Nephron (organoid): ENCODE measurements around the gene GALNT13.

Source experiments
- H3K27ac Mint-ChIP-seq, 3 experiments: 2 replicates each; pipeline ENCODE4 v1.8.0; 2020; ENCODE audit warnings: mixed read lengths in 3 of 3, mild to moderate bottlenecking in 2 of 3, moderate library complexity in 1 of 3
- H3K27me3 Mint-ChIP-seq: 2 replicates; pipeline ENCODE4 v1.8.0; 2021; ENCODE audit warnings: low read depth, mild to moderate bottlenecking, moderate library complexity, mixed read lengths
- H3K36me3 Mint-ChIP-seq: 2 replicates; pipeline ENCODE4 v1.8.0; 2020; ENCODE audit warnings: low read depth, mixed read lengths
- H3K4me1 Mint-ChIP-seq: 2 replicates; pipeline ENCODE4 v1.8.0; 2020; ENCODE audit warnings: mixed read lengths
- H3K4me3 Mint-ChIP-seq, 3 experiments: 2 replicates each; pipeline ENCODE4 v1.8.0; 2020; ENCODE audit warnings: mild to moderate bottlenecking in 3 of 3, mixed read lengths in 3 of 3, moderate library complexity in 2 of 3
- H3K9me3 Mint-ChIP-seq: 2 replicates; pipeline ENCODE4 v1.8.0; 2020; ENCODE audit warnings: mixed read lengths
- TF ChIP-seq, protein P1 (sequence below), 3 experiments: fragments of 200-600 bp; sonication (generic); IDR thresholded peaks; one replicate each; pipeline ENCODE4 v1.5.0; 2021; ENCODE audit warnings: antibody characterized with exemption in 3 of 3; ENCODE audit not compliant: unreplicated experiment in 3 of 3

GALNT13 gene

DNA sequence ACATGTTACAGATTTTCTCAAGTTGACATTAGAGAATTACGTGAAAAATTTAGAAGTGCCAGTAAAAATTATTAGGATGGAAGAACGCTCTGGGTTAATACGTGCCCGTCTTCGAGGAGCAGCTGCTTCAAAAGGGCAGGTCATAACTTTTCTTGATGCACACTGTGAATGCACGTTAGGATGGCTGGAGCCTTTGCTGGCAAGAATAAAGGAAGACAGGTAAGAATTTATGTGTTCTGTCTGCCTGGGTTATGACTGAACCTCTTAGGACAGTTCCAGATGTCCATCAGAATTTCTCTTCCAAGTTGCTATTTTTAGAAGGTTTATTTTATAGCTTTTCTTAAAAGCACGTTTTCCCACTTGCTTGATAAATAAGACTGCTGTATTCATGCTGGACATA lies 371.0 kb downstream of the GALNT13 start:
- Mint-ChIP-seq H3K4me3 (no peak overlapping the region), H3K4me1 (no peaks in the 10 kb centered on the region)
- TF ChIP-seq, protein P1, sequence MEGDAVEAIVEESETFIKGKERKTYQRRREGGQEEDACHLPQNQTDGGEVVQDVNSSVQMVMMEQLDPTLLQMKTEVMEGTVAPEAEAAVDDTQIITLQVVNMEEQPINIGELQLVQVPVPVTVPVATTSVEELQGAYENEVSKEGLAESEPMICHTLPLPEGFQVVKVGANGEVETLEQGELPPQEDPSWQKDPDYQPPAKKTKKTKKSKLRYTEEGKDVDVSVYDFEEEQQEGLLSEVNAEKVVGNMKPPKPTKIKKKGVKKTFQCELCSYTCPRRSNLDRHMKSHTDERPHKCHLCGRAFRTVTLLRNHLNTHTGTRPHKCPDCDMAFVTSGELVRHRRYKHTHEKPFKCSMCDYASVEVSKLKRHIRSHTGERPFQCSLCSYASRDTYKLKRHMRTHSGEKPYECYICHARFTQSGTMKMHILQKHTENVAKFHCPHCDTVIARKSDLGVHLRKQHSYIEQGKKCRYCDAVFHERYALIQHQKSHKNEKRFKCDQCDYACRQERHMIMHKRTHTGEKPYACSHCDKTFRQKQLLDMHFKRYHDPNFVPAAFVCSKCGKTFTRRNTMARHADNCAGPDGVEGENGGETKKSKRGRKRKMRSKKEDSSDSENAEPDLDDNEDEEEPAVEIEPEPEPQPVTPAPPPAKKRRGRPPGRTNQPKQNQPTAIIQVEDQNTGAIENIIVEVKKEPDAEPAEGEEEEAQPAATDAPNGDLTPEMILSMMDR (IDR thresholded peaks at IDR 0.05; ENCODE audit: unreplicated experiment in 3 of 3), result no peak

GRCh38 chr2:154243685-154244084 lies 372.0 kb downstream of the GALNT13 start:
- Mint-ChIP-seq H3K9me3 (no peaks in the 10 kb centered on the region), H3K4me1 (no peaks in the 10 kb centered on the region), H3K27me3 (no peaks in the 10 kb centered on the region), H3K27ac (no peak overlapping the region), H3K36me3 (no peaks in the 10 kb centered on the region), H3K4me3 (no peak overlapping the region)
- TF ChIP-seq, protein P1 (IDR thresholded peaks at IDR 0.05; ENCODE audit: unreplicated experiment in 3 of 3), result no peak

More for the DNA sequence above, 371.0 kb downstream of the GALNT13 start:
- Mint-ChIP-seq H3K27ac (no peak overlapping the region), H3K27me3 (no peaks in the 10 kb centered on the region), H3K9me3 (no peaks in the 10 kb centered on the region), H3K36me3 (no peaks in the 10 kb centered on the region)

- Mint-ChIP-seq H3K4me1 (no peaks in the 10 kb centered on the region), H3K36me3 (no peaks in the 10 kb centered on the region), H3K4me3 (no peak overlapping the region), H3K9me3 (no peaks in the 10 kb centered on the region), H3K27me3 (no peaks in the 10 kb centered on the region), H3K27ac (no peak overlapping the region)
- TF ChIP-seq, protein P1 (IDR thresholded peaks at IDR 0.05; ENCODE audit: unreplicated experiment in 3 of 3), result no peak
Observed at GRCh38 chr2:154244932-154245331, 373.2 kb downstream of the GALNT13 start.

DNA sequence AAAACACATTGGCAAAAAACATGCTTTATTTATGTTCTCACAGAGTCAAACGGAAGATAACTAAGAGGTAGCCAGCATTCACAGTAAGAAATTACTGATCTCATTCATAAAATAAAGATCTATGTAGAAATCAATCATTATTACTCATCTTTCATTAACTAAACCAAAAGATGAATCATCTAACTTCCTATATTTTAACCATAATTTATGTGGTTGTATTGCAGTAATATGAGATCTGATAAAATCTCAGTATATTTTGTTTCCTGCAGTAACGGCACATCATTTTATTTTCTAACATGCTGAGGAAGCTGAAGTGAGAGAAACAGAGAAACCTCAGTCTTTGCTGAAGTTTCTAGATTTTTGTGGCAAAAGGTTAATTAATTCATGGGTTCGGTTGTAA lies 375.8 kb downstream of the GALNT13 start:
- no peak overlapping the region for H3K4me3 Mint-ChIP-seq
- no peaks in the 10 kb centered on the region for H3K4me1 Mint-ChIP-seq
- no peaks in the 10 kb centered on the region for H3K36me3 Mint-ChIP-seq
- no peaks in the 10 kb centered on the region for H3K27me3 Mint-ChIP-seq
- no peak overlapping the region for H3K27ac Mint-ChIP-seq
- H3K9me3 Mint-ChIP-seq, result no peaks in the 10 kb centered on the region
- TF ChIP-seq, protein P1 (IDR thresholded peaks at IDR 0.05; ENCODE audit: unreplicated experiment in 3 of 3), result no peak

DNA sequence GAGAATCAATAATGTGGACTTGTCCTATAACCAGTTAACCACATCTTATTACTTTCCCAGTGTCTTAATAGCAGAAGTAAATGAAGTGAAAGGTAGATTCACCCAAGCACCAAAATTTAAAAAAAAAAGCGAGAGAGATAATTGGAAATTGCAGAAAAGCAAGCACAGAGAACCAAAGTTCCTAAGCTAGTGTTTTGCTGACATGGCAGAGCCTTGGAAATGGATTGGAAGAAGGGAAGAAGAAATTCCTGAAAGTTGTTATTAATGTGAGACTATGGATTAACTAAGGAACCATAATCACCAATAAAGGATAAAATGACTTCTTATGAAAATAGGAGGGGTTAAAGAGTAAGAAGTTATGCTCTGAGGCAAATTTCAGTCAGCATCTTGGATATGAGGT lies 384.4 kb downstream of the GALNT13 start:
- TF ChIP-seq, protein P1 (IDR thresholded peaks at IDR 0.05; ENCODE audit: unreplicated experiment in 3 of 3), result no peak
- no peak overlapping the region for H3K27ac Mint-ChIP-seq
- no peak overlapping the region for H3K4me3 Mint-ChIP-seq
- no peaks in the 10 kb centered on the region for H3K4me1 Mint-ChIP-seq
- H3K36me3 Mint-ChIP-seq, result no peaks in the 10 kb centered on the region
- no peaks in the 10 kb centered on the region for H3K27me3 Mint-ChIP-seq
- no peaks in the 10 kb centered on the region for H3K9me3 Mint-ChIP-seq

GRCh38 chr2:154259030-154259429 lies 387.3 kb downstream of the GALNT13 start:
- Mint-ChIP-seq H3K4me3 (no peak overlapping the region), H3K9me3 (no peaks in the 10 kb centered on the region), H3K27ac (no peak overlapping the region), H3K4me1 (no peaks in the 10 kb centered on the region), H3K27me3 (no peaks in the 10 kb centered on the region), H3K36me3 (no peaks in the 10 kb centered on the region)
- TF ChIP-seq, protein P1 (IDR thresholded peaks at IDR 0.05; ENCODE audit: unreplicated experiment in 3 of 3), result no peak
